Nephron progenitor cell (in vitro differentiated cells): ENCODE data around the gene THSD7A.

Source experiments
- DNase-seq: peaks from one replicate; pipeline ENCODE4 v3.0.0; 2021
- H3K27ac Mint-ChIP-seq: 2 replicates; pipeline ENCODE4 v1.8.0; 2021; ENCODE audit warnings: mild to moderate bottlenecking, moderate library complexity, mixed read lengths
- H3K27me3 Mint-ChIP-seq: 2 replicates; pipeline ENCODE4 v1.8.0; 2021; ENCODE audit warnings: mild to moderate bottlenecking, low read depth, mixed read lengths; ENCODE audit not compliant: poor library complexity
- H3K36me3 Mint-ChIP-seq: 2 replicates; pipeline ENCODE4 v1.8.0; 2021; ENCODE audit warnings: low read depth, mixed read lengths
- H3K4me1 Mint-ChIP-seq: 2 replicates; pipeline ENCODE4 v1.8.0; 2021; ENCODE audit warnings: mixed read lengths
- H3K4me3 Mint-ChIP-seq: 2 replicates; pipeline ENCODE4 v1.8.0; 2021; ENCODE audit warnings: mild to moderate bottlenecking, moderate library complexity, mixed read lengths
- H3K9me3 Mint-ChIP-seq: 2 replicates; pipeline ENCODE4 v1.8.0; 2021; ENCODE audit warnings: mild to moderate bottlenecking, moderate library complexity, mixed read lengths
- TF ChIP-seq, protein P1 (sequence below): fragments of 200-600 bp; sonication (generic); IDR thresholded peaks from 2 replicates; pipeline ENCODE4 v1.5.0; 2021; ENCODE audit warnings: antibody characterized with exemption

The THSD7A gene

DNA sequence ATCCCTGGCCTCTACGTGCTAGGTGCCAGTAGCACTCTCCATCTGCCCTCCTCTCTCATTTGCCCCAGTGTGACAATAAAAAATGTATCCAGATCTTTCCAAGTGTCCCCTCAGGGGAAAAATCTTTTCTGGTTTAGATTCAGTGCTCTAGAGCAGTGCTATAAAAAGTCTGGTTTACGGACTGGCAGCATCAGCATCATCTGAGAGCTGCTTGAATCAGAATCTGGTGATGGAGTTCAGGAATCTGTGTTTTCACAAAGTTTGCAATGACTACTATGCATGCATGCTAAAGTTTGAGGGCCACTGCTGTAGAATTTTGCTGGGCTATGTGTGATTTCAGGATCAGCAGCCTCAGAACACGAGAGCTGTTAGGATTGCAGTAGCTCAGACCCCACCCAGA is 501.8 kb downstream of the THSD7A start:
- Mint-ChIP-seq H3K4me3 (no peak overlapping the region), H3K36me3 (no peaks in the 10 kb centered on the region), H3K4me1 (peaks cover 10% of the 10 kb centered on the region), H3K27me3 (peaks cover 4% of the 10 kb centered on the region), H3K9me3 (no peaks in the 10 kb centered on the region), H3K27ac (no peak overlapping the region)
- no peak for DNase-seq
- TF ChIP-seq, protein P1, sequence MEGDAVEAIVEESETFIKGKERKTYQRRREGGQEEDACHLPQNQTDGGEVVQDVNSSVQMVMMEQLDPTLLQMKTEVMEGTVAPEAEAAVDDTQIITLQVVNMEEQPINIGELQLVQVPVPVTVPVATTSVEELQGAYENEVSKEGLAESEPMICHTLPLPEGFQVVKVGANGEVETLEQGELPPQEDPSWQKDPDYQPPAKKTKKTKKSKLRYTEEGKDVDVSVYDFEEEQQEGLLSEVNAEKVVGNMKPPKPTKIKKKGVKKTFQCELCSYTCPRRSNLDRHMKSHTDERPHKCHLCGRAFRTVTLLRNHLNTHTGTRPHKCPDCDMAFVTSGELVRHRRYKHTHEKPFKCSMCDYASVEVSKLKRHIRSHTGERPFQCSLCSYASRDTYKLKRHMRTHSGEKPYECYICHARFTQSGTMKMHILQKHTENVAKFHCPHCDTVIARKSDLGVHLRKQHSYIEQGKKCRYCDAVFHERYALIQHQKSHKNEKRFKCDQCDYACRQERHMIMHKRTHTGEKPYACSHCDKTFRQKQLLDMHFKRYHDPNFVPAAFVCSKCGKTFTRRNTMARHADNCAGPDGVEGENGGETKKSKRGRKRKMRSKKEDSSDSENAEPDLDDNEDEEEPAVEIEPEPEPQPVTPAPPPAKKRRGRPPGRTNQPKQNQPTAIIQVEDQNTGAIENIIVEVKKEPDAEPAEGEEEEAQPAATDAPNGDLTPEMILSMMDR = no peak

DNA sequence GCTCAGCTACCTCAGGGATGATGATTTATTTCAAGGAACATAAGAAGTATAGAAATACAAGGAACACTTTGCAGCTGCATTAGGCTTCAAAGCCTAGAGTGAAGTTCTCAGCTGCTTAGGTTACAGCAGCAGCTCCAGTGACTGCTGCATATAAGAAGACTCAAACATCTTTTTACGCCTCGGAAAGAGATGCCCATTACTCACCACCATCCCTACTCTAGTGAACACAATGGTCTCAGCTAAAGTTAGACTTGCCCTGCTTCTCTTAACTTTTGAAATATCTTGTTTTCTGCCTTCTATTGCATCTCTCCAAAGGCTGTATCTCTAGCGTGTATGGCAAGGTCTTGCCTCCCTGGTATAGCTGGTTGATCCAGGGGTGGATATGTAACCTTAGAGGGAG is 502.4 kb downstream of the THSD7A start:
- Mint-ChIP-seq H3K4me1 (peaks cover 10% of the 10 kb centered on the region), H3K27ac (no peak overlapping the region), H3K36me3 (no peaks in the 10 kb centered on the region), H3K27me3 (peaks cover 4% of the 10 kb centered on the region), H3K9me3 (no peaks in the 10 kb centered on the region), H3K4me3 (no peak overlapping the region)
- DNase-seq = no peak
- TF ChIP-seq, protein P1 = no peak

DNA sequence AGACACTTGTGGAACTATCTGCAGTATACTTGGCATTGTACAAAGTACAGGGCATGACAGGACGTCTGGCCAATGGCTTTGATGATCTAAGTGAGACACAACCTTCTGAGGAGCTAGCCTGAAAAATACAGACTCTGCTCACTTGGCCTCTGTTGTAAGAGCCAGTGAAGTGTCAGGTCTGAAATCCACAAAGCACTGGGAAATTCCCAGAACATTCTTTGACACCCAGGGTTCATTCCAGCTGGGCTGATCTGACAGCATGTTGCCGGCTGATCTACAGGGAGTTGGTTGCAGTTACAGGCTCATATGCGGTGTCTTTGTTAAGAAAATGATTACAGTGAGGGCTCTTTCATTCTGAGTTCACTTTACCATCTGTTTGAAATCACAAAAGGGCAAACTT is 503.7 kb downstream of the THSD7A start:
- Mint-ChIP-seq H3K27ac (peak overlapping the region; percentile 68), H3K36me3 (no peaks in the 10 kb centered on the region), H3K9me3 (peaks cover 3% of the 10 kb centered on the region), H3K4me3 (no peak overlapping the region), H3K27me3 (peaks cover 4% of the 10 kb centered on the region), H3K4me1 (peaks cover 10% of the 10 kb centered on the region)
- TF ChIP-seq, protein P1 = no peak
- no peak for DNase-seq

DNA sequence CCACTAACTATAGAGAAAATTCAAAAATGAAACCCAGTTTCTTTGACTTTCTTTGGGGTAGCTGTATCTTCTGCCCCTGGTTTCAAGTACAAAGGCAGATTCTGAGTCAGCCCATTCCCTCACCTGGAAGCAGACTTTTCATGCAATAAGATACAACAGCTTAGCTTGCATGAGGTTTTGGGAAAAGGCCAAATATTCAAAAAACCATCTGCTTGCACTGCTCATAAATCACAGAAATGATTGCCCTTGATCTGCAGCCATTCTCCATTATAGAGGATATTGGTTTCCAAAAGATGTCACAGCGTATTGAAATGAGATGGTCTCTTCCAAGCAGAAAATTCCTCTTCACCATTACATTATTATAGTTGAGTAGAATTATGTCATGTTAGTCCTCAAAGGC is 504.4 kb downstream of the THSD7A start:
- Mint-ChIP-seq H3K27me3 (peaks cover 4% of the 10 kb centered on the region), H3K27ac (no peak overlapping the region), H3K4me3 (no peak overlapping the region), H3K4me1 (peaks cover 10% of the 10 kb centered on the region), H3K36me3 (no peaks in the 10 kb centered on the region), H3K9me3 (peaks cover 3% of the 10 kb centered on the region)
- no peak for DNase-seq
- TF ChIP-seq, protein P1 = no peak
